GM12878 (cell line): Measurements from ENCODE around the gene MT1E. TPM values are rescaled to one million over a fixed set of nuclear protein-coding genes. Genes with fewer than 3 reads are reported as not detected.

Source experiments
- ATAC-seq: fragments of 200-7000 bp; cut with Tn5 transposase; 3 replicates; pipeline ENCODE4 v1.9.1; 2020; ENCODE audit warnings: mild to moderate bottlenecking, moderate library complexity
- BruUV-seq: library from RNA; stranded (reverse); fragments of 400-500 nt; replicated peaks from 2 replicates; lab custom pipeline; 2021; lab: Mats Ljungman, UMichigan
- CTCF ChIA-PET: fragments of 300-600 bp; sonication (Branson Sonifier 250); formaldehyde crosslinking; extraction: SDS; loops from one replicate; lab custom pipeline; 2021; ENCODE audit warnings: inconsistent platforms; lab: Yijun Ruan, JAX
- POLR2A ChIA-PET: fragments of 350-600 bp; formaldehyde crosslinking; extraction: SDS; loops from one replicate; lab custom pipeline; 2021; ENCODE audit warnings: inconsistent platforms; lab: Charles Lee
- RAD21 ChIA-PET: fragments of 300-600 bp; sonication (Branson Sonifier 250); formaldehyde crosslinking; loops from one replicate; lab custom pipeline; 2023; ENCODE audit warnings: antibody characterized with exemption; ENCODE audit not compliant: unreplicated experiment; lab: Charles Lee
- SMC1A ChIA-PET: fragments of 300-600 bp; sonication (Branson Sonifier 250); formaldehyde crosslinking; loops from one replicate; lab custom pipeline; 2023; ENCODE audit not compliant: unreplicated experiment, uncharacterized antibody; lab: Charles Lee
- DNase-seq: peaks from one replicate; pipeline ENCODE4 v3.0.0-alpha.2; 2011; ENCODE audit warnings: low read depth, low spot score
- FAIRE-seq: peaks from 3 replicates; lab custom pipeline; 2011; peaks lifted over from hg19 to GRCh38; lab: Jason Lieb, UNC
- H2AFZ ChIP-seq: 2 replicates; pipeline ENCODE4 v1.6.0; 2011; ENCODE audit warnings: low read depth, low read length, control low read depth; ENCODE audit not compliant: control insufficient read depth
- H3K27ac ChIP-seq: 2 replicates; pipeline ENCODE4 v1.5.1; 2011; ENCODE audit warnings: control low read depth; ENCODE audit not compliant: control insufficient read depth, insufficient read depth
- H3K27me3 ChIP-seq, 2 experiments: replicated peaks in 1 of 2; 2 replicates each; pipeline versions ENCODE4 v1.6.0 to v1.6.1; 2011; ENCODE audit warnings: low read length in 1 of 2; ENCODE audit not compliant: control insufficient read depth in 2 of 2, insufficient read depth in 2 of 2
- H3K36me3 ChIP-seq, 2 experiments: 2 replicates each; pipeline ENCODE4 v1.5.1; 2011; ENCODE audit warnings: low read length in 1 of 2; ENCODE audit not compliant: control insufficient read depth in 2 of 2, insufficient read depth in 2 of 2
- H3K4me1 ChIP-seq: 2 replicates; pipeline ENCODE4 v1.6.1; 2011; ENCODE audit warnings: mild to moderate bottlenecking, low read length, moderate library complexity, mixed read lengths; ENCODE audit not compliant: control insufficient read depth, insufficient read depth
- H3K4me2 ChIP-seq: 2 replicates; pipeline ENCODE4 v1.6.0; 2011; ENCODE audit warnings: control low read depth; ENCODE audit not compliant: control insufficient read depth, insufficient read depth
- H3K4me3 ChIP-seq: fragments of 200-600 bp; sonication (generic); 2 replicates; pipeline ENCODE4 v1.5.1; 2016
- H3K79me2 ChIP-seq: 2 replicates; pipeline ENCODE4 v1.6.0; 2011; ENCODE audit warnings: low read length; ENCODE audit not compliant: control insufficient read depth, insufficient read depth
- H3K9ac ChIP-seq: 2 replicates; pipeline ENCODE4 v1.8.0; 2011; ENCODE audit warnings: low read length, control low read depth, mixed read lengths; ENCODE audit not compliant: control insufficient read depth, insufficient read depth
- H3K9me3 ChIP-seq: replicated peaks from 3 replicates; pipeline ENCODE4 v1.5.1; 2011; ENCODE audit warnings: mild to moderate bottlenecking, low read length; ENCODE audit not compliant: control insufficient read depth, insufficient read depth
- H4K20me1 ChIP-seq: 2 replicates; pipeline ENCODE4 v1.6.0; 2011; ENCODE audit not compliant: control insufficient read depth, insufficient read depth
- ATF2 ChIP-seq: IDR thresholded peaks from 2 replicates; pipeline ENCODE4 v1.6.1; 2012; ENCODE audit warnings: low read length, inconsistent platforms
- CBX3 ChIP-seq: fragments of 200-600 bp; sonication (generic); IDR thresholded peaks from 2 replicates; pipeline ENCODE4 v1.6.1; 2016; ENCODE audit warnings: low read depth, borderline replicate concordance
- DPF2 ChIP-seq: fragments of 450-650 bp; IDR thresholded peaks from 2 replicates; pipeline ENCODE4 v1.6.1; 2017; ENCODE audit warnings: mild to moderate bottlenecking
- GABPA ChIP-seq: IDR thresholded peaks from 2 replicates; pipeline ENCODE4 v1.6.1; 2014; ENCODE audit warnings: antibody characterized with exemption, low read depth, mild to moderate bottlenecking, inconsistent platforms
- GATAD2B ChIP-seq: fragments of 450-650 bp; conservative IDR thresholded peaks from 2 replicates; pipeline ENCODE4 v1.6.1; 2017; ENCODE audit warnings: low read depth, mild to moderate bottlenecking, moderate library complexity
- IKZF2 ChIP-seq, 2 experiments: fragments of 450-650 bp; IDR thresholded peaks; 2 replicates each; pipeline ENCODE4 v1.6.1; 2017; ENCODE audit warnings: mild to moderate bottlenecking in 2 of 2, moderate library complexity in 2 of 2
- KAT2A ChIP-seq: conservative IDR thresholded peaks from 2 replicates; pipeline ENCODE4 v1.6.1; 2011; ENCODE audit warnings: low read depth, low read length; ENCODE audit not compliant: control insufficient read depth
- NFXL1 ChIP-seq: fragments of 450-650 bp; IDR thresholded peaks from 2 replicates; pipeline ENCODE4 v1.6.1; 2017; ENCODE audit warnings: antibody characterized with exemption, mild to moderate bottlenecking, borderline replicate concordance
- NFYA ChIP-seq: IDR thresholded peaks from 2 replicates; pipeline ENCODE4 v1.6.1; 2011; ENCODE audit warnings: low read depth, mild to moderate bottlenecking, low read length, improper control_type of control experiment, borderline replicate concordance
- NFYB ChIP-seq: IDR thresholded peaks from 2 replicates; pipeline ENCODE4 v1.6.1; 2011; ENCODE audit warnings: low read depth, mild to moderate bottlenecking, low read length, improper control_type of control experiment, moderate library complexity; ENCODE audit not compliant: insufficient read depth
- NR2C2 ChIP-seq: IDR thresholded peaks from 2 replicates; pipeline ENCODE4 v1.6.1; 2011; ENCODE audit warnings: borderline replicate concordance, low read depth; ENCODE audit not compliant: control insufficient read depth, insufficient read length
- PAX8 ChIP-seq: fragments of 450-650 bp; IDR thresholded peaks from 2 replicates; pipeline ENCODE4 v1.6.1; 2017; ENCODE audit warnings: mild to moderate bottlenecking, moderate library complexity
- PBX3 ChIP-seq: IDR thresholded peaks from 2 replicates; pipeline ENCODE4 v1.6.1; 2011; ENCODE audit warnings: mild to moderate bottlenecking, low read depth, low read length, moderate library complexity; ENCODE audit not compliant: insufficient replicate concordance
- POLR2A ChIP-seq: IDR thresholded peaks from 2 replicates; pipeline ENCODE4 v1.6.1; 2011; ENCODE audit warnings: low read depth, mild to moderate bottlenecking, low read length
- SP1 ChIP-seq: IDR thresholded peaks from one replicate; pipeline ENCODE4 v1.6.1; 2011; ENCODE audit warnings: low read depth, low read length
- TCF7 ChIP-seq: IDR thresholded peaks from 2 replicates; pipeline ENCODE4 v1.6.1; 2014; ENCODE audit warnings: antibody characterized with exemption, borderline replicate concordance
- USF2 ChIP-seq: IDR thresholded peaks from 2 replicates; pipeline ENCODE4 v1.6.1; 2011; ENCODE audit warnings: low read depth, low read length, improper control_type of control experiment, borderline replicate concordance
- YBX1 ChIP-seq: fragments of 450-650 bp; IDR thresholded peaks from 2 replicates; pipeline ENCODE4 v1.6.1; 2016; ENCODE audit warnings: antibody characterized with exemption
- ZNF24 ChIP-seq: fragments of 450-650 bp; IDR thresholded peaks from 2 replicates; pipeline ENCODE4 v1.6.1; 2017; ENCODE audit warnings: antibody characterized with exemption, mild to moderate bottlenecking
- WGBS: methylation state at CpG from one replicate; pipeline ENCODE4 v1.1.6; 2016; ENCODE audit warnings: low lambda C conversion rate; ENCODE audit not compliant: insufficient replicate concordance, insufficient coverage; ENCODE audit errors: missing lambda C conversion rate; 5-methylcytosine and 5-hydroxymethylcytosine counted together
- in situ Hi-C: fragments of 300-500 bp; cut with MboI; formaldehyde crosslinking; loops from 9 replicates; pipeline ENCODE4 v1.14.3; 2018; ENCODE audit warnings: mixed read lengths
- intact Hi-C: fragments of 100-400 bp; cut with micrococcal nuclease; formaldehyde crosslinking; loops from one replicate; pipeline ENCODE4 v1.14.2; 2022; ENCODE audit not compliant: unreplicated experiment
- polyA plus RNA-seq, 11 experiments: library from polyadenylated mRNA; depleted of rRNA in 4 of 11; unstranded in 6 of 11; stranded (reverse) in 5 of 11; fragments of >200 nt; fragmentation: Nextera tagmentation in 4 of 11; fragmentation: Illumina TruSeq in 1 of 11; extraction: Ambion mirVana in 4 of 11; extraction: Trizol in 1 of 11; gene quantifications; 1 replicate in 1 of 11; 2 replicates in 10 of 11; pipeline versions ENCODE4 v1.2.1 to v1.2.3, GENCODE V29; 2011 to 2016; ENCODE audit warnings: inconsistent platforms in 2 of 11, missing spikeins in 2 of 11, low read depth in 1 of 11
- total RNA-seq, 4 experiments: library from RNA; depleted of rRNA in 3 of 4; stranded (reverse); fragments of >200 nt in 3 of 4; fragmentation: Illumina TruSeq in 1 of 4; extraction: Trizol in 1 of 4; gene quantifications; 2 replicates each; pipeline versions ENCODE4 v1.2.1 to v1.2.3, GENCODE V29; 2013 to 2021

Gene MT1E
- total and polyA plus RNA-seq, 10 of the 15 experiments (the other 5 are each of a cell fraction or from before 2014, with no cell fraction given): 5.8 to 22.3 (median 16.5) TPM

DNA sequence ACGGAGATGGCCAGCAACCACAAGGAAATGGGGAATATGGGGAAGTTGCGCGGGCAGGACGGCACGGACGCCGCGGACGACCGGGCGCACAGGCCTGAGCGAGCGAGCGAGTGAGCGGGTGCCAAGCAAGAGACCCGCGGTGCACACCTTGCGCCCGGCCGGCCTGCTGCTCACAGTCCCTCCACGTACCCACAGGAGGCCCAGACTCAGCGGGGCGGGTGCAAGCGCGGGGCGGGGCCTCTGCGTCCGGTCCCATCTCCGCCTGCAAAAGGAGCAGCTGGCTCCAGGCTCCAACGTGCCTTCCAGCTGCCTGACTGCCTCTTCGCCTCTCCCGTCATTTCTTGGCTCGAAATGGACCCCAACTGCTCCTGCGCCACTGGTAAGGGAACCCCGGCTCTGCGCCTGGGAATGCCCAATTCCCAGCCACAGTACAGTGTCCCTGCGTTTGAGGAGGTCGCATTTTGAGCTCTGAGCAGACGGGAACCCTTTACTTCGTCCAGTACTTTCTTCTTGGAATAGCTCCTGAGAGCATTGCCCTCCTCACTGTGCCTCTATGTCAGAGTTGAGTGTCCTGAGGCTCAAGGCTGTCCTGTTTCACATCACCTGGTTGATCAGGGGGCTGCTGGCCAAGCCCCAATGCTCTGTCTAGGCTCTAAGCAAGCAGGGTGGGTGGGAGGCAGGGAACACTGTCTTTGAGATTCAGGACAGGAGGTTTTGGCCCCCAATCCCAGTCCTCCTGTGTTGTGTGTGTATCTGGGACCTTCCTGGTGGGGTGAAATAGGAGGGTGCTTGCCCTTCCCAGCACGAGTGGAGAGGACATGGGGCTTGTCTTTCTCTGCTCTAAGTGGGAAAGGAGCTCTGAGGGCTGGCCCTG is 8.1 kb upstream of the MT1E start (continued):
- no peak for TF ChIP-seq USF2
- no peak for TF ChIP-seq CBX3
- TF ChIP-seq DPF2: no peak
- TF ChIP-seq YBX1: no peak
- TF ChIP-seq PBX3: no peak
- no peak for TF ChIP-seq IKZF2 (IDR thresholded peaks at IDR 0.05)
- TF ChIP-seq NFXL1: no peak
- TF ChIP-seq, all 136 proteins: peak for 0

- WGBS: 25% methylated on average over 6 of the region's 6 CpGs
- H3K4me3 ChIP-seq: no peak overlapping the region
- ChIA-PET SMC1A (interaction anchor here (1.2 kb wide), 1 partner anchor 8 kb away, joined by 3 read pairs; no protein-coding TSS in a partner anchor), POLR2A (interaction anchor here (0.7 kb wide), 1 partner anchor 12 kb away, joined by 3 read pairs; no protein-coding TSS in a partner anchor), CTCF (no interaction called here), RAD21 (no interaction called here)
- H3K4me2 ChIP-seq: no peak overlapping the region
- no peak overlapping the region for H2AFZ ChIP-seq
- intact Hi-C loops (no loop called here), in situ Hi-C loops (no loop called here)
- peaks cover 4% of the 10 kb centered on the region; the same call in 1 of the 2 replicates for H3K4me1 ChIP-seq
- no peaks in the 10 kb centered on the region for H3K9me3 ChIP-seq
- FAIRE-seq: no peak
- no peaks in the 10 kb centered on the region for H3K79me2 ChIP-seq
- no peak for ATAC-seq
- H3K9ac ChIP-seq: no peak overlapping the region
- H3K27me3 ChIP-seq: peaks cover 0 to 5% of the 10 kb centered on the region in 2 experiments; a peak in 2 of 4 replicates
- no peaks in the 10 kb centered on the region for H3K36me3 ChIP-seq
- H3K27ac ChIP-seq: no peak overlapping the region
- H4K20me1 ChIP-seq: no peaks in the 10 kb centered on the region
- BruUV-seq: no TSS peak
- TF ChIP-seq ZNF24: no peak
- no peak for TF ChIP-seq NR2C2
- no peak for TF ChIP-seq PBX3
- no peak for TF ChIP-seq ATF2
- no peak for TF ChIP-seq PAX8
- TF ChIP-seq GATAD2B: no peak
- no peak for TF ChIP-seq NFYB
- TF ChIP-seq SP1: no peak
- no peak for TF ChIP-seq NFYA
- TF ChIP-seq GABPA: no peak
- no peak for TF ChIP-seq TCF7
- no peak for TF ChIP-seq POLR2A
- TF ChIP-seq KAT2A: no peak
- DNase-seq: no peak
These were observed 7.4 kb upstream of the MT1E start for GRCh38 chr16:56618138-56618537.
